Measurements from ENCODE around the gene HLA-C.
A peak's percentile ranks its signal among the peaks of the same experiment; 100 is the strongest.

HLA-C gene

GRCh38 chr6:31271641-31272357 is at the start of gene HLA-C:
Gene HLA-C (minus strand): TSS chr6:31272092. CDS start chr6:31272071, 21 bp downstream.
- peak; percentile 97 for DNase-seq (ENCODE audit: low spot score)
- H3K27ac ChIP-seq: peak within 1 kb of the TSS; percentile 67 to 100
- H3K4me3 ChIP-seq: peak within 1 kb of the TSS; percentile 90
- TF ChIP-seq CTCF (IDR thresholded peaks at IDR 0.05): no peak

- Histone ChIP-seq H3K4me3 (no peak overlapping the region), H3K27ac (no peak overlapping the region)
- TF ChIP-seq CTCF (IDR thresholded peaks at IDR 0.05): no peak
- DNase-seq (ENCODE audit: low spot score): no peak
Observed at GRCh38 chr6:31321005-31321707, 49.3 kb upstream of the HLA-C start.

GRCh38 chr6:31317036-31317435 is 45.1 kb upstream of the HLA-C start:
- TF ChIP-seq CTCF (IDR thresholded peaks at IDR 0.05): no peak
- no peak for DNase-seq (ENCODE audit: low spot score)
- no peak overlapping the region for H3K4me3 ChIP-seq
- no peak overlapping the region for H3K27ac ChIP-seq

GRCh38 chr6:31309641-31310040 is 37.7 kb upstream of the HLA-C start:
- no peak for DNase-seq (ENCODE audit: low spot score)
- no peak for TF ChIP-seq CTCF (IDR thresholded peaks at IDR 0.05)

GRCh38 chr6:31308845-31309175 is 36.9 kb upstream of the HLA-C start:
- peak overlapping the region; percentile 69 for H3K4me3 ChIP-seq
- no peak overlapping the region for H3K27ac ChIP-seq

More at GRCh38 chr6:31309641-31310040, 37.7 kb upstream of the HLA-C start:
- no peak overlapping the region for H3K4me3 ChIP-seq
- H3K27ac ChIP-seq: no peak overlapping the region

GRCh38 chr6:31308050-31308844 is 36.4 kb upstream of the HLA-C start:
- no peak for DNase-seq (ENCODE audit: low spot score)
- no peak overlapping the region for H3K27ac ChIP-seq
- TF ChIP-seq CTCF (IDR thresholded peaks at IDR 0.05): no peak
- peak overlapping the region; percentile 69 for H3K4me3 ChIP-seq

More at GRCh38 chr6:31308845-31309175, 36.9 kb upstream of the HLA-C start:
- TF ChIP-seq CTCF (IDR thresholded peaks at IDR 0.05): no peak
- no peak for DNase-seq (ENCODE audit: low spot score)

All from coronary artery (tissue), 2 donors.